ENCODE data around the gene SLC38A3. TPM values are rescaled to one million over a fixed set of nuclear protein-coding genes. Genes with fewer than 3 reads are reported as not detected.
A peak's percentile ranks its signal among the peaks of the same experiment; 100 is the strongest.

Gene SLC38A3
- total RNA-seq, 1 donor = not detected

DNA sequence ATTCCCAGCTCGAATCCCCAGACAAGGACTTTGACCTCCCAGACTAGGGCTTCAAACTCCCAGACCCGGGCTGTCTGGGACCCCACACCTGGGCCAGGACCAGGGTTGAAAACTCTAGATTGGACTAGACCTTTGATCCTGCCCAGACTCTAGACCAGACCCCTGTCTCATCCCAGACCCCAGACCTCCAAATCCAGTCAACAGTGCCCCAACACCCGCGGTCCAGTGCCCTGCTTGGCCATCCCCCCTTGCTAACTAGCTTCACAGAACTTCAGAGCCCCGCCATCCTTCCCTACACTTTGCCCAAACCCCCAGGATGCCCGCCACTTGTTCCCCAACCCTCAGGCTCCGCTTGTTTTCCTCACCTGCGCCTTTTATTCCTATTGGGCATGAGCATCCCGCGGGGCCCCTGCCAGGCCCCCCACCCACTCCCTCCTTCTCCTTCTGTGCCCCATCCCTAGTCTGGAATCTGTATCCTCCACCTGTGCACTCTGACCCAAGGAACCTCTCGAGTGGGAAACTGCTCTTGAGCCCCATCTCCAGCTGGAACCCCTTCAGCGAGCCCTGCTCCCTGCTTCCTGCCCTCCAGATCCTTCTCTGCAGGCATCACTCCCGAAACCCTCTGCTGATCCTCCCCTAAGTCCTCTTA lies 31.5 kb downstream of the SLC38A3 start:
- peak overlapping the region; percentile 96 for H3K4me3 ChIP-seq (ENCODE audit: low read depth, low read length)
- TF ChIP-seq, protein P1, sequence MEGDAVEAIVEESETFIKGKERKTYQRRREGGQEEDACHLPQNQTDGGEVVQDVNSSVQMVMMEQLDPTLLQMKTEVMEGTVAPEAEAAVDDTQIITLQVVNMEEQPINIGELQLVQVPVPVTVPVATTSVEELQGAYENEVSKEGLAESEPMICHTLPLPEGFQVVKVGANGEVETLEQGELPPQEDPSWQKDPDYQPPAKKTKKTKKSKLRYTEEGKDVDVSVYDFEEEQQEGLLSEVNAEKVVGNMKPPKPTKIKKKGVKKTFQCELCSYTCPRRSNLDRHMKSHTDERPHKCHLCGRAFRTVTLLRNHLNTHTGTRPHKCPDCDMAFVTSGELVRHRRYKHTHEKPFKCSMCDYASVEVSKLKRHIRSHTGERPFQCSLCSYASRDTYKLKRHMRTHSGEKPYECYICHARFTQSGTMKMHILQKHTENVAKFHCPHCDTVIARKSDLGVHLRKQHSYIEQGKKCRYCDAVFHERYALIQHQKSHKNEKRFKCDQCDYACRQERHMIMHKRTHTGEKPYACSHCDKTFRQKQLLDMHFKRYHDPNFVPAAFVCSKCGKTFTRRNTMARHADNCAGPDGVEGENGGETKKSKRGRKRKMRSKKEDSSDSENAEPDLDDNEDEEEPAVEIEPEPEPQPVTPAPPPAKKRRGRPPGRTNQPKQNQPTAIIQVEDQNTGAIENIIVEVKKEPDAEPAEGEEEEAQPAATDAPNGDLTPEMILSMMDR (IDR thresholded peaks at IDR 0.05; ENCODE audit: insufficient read depth, low read depth, low read length) = no peak
- DNase-seq (ENCODE audit: low read depth) = no peak

DNA sequence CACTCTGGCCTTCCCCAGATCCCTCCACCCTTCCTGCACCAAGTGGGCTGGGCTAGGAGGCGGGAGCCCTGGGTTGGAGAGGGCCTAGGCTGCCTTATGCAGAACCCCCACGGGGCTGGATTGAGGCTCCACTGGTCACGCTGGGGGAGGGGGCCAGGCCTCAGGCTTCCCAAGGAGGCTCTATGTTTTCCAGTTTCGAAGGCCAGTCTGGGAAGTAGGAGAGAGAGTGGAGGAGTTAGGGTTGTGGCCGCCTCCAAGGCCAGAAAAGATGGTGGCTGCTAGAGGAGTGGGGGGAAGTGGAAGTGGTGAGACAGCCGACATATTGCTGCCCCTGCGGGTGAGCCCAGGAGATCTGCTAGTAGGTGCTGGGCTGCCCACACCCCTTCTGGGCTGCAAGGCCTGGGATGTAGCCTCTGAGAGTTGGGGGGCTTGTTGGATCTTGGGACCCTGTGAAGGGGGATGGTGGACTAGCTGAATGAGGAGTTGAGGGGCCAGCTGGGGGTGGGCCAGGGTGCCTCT lies 32.1 kb downstream of the SLC38A3 start:
- TF ChIP-seq, protein P1 (IDR thresholded peaks at IDR 0.05; ENCODE audit: insufficient read depth, low read depth, low read length) = no peak
- H3K4me3 ChIP-seq (ENCODE audit: low read depth, low read length) = peak overlapping the region; percentile 96
- DNase-seq (ENCODE audit: low read depth) = peak; percentile 55

DNA sequence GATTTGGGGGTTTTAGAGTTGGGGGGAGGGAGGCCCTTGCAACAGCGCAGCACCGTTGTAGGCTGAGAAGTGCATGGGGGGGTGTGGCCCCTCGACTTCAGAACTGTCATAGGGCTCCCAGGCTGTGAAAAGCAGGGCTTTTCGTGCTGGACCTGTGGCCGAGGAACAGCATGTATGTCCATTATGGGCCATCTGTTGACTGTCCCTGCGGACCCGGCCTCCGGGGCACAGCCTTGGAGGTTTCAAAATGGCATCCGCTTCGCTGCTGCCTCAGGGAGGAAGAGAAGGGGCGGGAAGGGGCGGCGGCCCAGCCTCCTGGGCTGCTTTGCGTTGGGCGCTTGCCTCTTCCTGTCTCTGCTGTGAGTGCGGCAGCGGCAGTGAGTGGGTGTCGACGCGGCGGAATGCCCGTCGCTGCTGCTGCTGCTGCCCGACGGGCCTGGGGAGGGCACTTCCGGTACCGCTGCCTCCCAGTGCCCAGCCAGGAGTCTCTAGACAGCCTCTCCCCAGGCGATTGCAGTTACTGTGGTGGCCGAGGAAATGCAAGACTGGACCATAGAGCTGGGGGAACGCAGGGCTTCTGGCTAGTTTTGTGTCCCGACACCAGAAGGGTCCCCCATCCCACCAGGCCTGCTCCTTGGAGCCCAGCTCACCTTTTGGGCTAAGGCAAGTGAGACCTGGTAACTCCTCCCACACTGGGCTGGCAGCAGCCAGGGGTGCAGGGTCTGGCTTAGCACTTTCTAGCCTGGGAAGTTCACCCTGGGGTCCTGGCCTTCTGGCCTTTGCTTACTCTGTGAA lies 32.9 kb downstream of the SLC38A3 start:
- peak; percentile 84 for DNase-seq (ENCODE audit: low read depth)
- TF ChIP-seq, protein P1 (IDR thresholded peaks at IDR 0.05; ENCODE audit: insufficient read depth, low read depth, low read length) = no peak

DNA sequence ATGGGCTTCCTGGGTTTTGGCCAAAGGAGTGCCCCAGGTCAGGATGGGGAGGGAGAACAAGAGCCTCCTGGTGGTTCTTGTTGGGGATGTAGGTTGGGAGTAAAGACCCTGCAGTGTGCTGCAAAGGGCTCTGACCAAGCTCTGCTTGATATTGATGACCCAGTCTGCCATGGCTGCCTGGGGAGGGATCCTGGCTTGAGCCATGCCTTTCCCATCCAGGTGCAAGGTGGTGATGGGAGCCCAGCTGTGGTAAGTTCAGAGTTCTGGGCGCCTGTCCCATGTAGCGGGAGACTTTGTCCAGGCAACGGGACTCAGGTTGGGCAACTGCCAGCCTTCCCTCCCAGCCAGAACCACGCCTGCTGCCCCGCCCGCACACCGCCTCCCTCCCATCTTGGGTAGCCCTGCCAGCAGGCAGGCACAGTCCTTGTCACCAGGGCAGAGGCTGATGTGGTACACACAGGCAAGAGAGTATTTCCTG lies 33.5 kb downstream of the SLC38A3 start:
- peak overlapping the region; percentile 96 for H3K4me3 ChIP-seq (ENCODE audit: low read depth, low read length)
- peak; percentile 29 for DNase-seq (ENCODE audit: low read depth)
- TF ChIP-seq, protein P1 (IDR thresholded peaks at IDR 0.05; ENCODE audit: insufficient read depth, low read depth, low read length) = peak; percentile 16

More for the DNA sequence above, 32.9 kb downstream of the SLC38A3 start:
- peak overlapping the region; percentile 96 for H3K4me3 ChIP-seq (ENCODE audit: low read depth, low read length)

DNA sequence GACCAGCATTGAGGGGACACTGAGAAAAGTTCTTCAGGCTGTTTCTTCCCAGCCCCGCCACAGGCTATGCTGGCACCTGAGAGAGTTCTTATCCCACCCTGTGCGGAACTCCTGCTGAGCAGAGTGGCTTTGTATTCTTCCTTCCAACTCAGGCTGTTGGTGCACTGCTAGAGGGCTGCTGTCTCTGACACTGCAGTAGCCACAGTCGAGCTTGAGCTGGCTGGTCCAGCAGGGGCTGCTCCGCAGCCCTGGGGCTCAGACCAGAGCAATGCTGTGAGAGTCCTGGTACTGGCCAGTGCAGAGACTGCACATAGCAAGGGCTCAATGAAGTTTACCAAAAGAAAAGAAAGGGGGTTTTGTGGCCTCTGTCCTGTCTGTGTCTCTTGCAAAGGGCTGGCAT lies 34.6 kb downstream of the SLC38A3 start:
- DNase-seq (ENCODE audit: low read depth) = no peak

DNA sequence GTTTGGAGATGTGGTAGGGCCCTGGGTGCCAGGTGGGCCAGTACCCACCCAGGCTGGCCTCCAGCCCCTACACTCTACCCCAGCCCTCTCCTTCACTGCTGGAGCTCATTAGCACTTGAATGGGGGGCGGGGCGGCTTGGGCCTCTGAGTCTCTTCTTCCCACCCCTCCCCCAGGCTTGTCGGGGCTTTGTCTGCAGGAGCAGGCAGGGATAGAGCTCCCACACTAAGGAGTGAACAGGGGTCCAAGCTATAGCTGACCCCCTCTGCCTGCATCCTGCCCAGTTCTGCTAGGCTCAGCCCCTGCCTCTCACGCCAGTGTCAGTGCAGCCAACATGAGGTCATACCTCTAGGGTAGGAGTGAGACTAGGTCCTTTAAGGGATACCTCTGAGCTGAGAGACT lies 36.1 kb downstream of the SLC38A3 start:
- no peak for DNase-seq (ENCODE audit: low read depth)
- H3K4me3 ChIP-seq (ENCODE audit: low read depth, low read length) = no peak overlapping the region
- TF ChIP-seq, protein P1 (IDR thresholded peaks at IDR 0.05; ENCODE audit: insufficient read depth, low read depth, low read length) = no peak

More for the DNA sequence above, 34.6 kb downstream of the SLC38A3 start:
- TF ChIP-seq, protein P1 (IDR thresholded peaks at IDR 0.05; ENCODE audit: insufficient read depth, low read depth, low read length) = no peak
- no peak overlapping the region for H3K4me3 ChIP-seq (ENCODE audit: low read depth, low read length)

All from fibroblast of villous mesenchyme (primary cell).